ENCODE measurements around the gene IGLL1. TPM values are rescaled to one million over a fixed set of nuclear protein-coding genes. Genes with fewer than 3 reads are reported as not detected.
"Not testable (repeated sequence)": the region's sequence is repeated elsewhere in the genome, so short reads cannot be mapped to it uniquely, and the experiment has no call there.

Gene IGLL1
- total and polyA plus RNA-seq, 2 donors (not counting 3 experiments of a cell fraction or from before 2014, with no cell fraction given) = not detected

DNA sequence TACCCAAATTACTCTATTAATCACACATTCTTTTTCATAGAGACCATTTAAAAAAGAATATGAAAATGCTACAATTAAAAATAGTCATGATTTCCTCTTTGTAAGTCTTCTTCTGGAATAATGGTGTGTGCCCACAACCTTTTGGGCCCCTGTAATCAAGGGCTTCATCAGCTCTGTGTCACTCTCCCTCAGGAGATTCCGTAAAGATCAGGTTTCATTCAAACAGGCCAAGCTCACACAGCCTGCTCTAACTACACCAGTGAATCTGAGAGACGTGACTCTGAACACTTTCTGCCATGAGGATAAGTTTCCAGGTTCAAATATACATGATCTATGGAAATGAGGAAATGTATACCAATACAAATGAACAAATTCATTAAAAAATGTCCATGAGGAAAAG is 42.5 kb upstream of the IGLL1 start:
- dilution Hi-C loops (cut with MboI; ENCODE audit: extremely low pct_ligation_motif_present, low sequenced_read_pairs) = no loop called here
- FAIRE-seq = no peak
- CTCF ChIA-PET = no interaction called here

GRCh38 chr22:23621916-23622315 is 41.8 kb upstream of the IGLL1 start:
- CTCF ChIA-PET = interaction anchor here (1.0 kb wide), 1 partner anchor 228 kb away, joined by 3 read pairs; no protein-coding TSS in a partner anchor
- intact Hi-C loops (cut with micrococcal nuclease); FAIRE-seq: not testable (repeated sequence)

More for the DNA sequence above, 42.5 kb upstream of the IGLL1 start:
- no peaks in the 10 kb centered on the region for H3K4me1 ChIP-seq (ENCODE audit: control insufficient read depth, extremely low read depth, insufficient read depth, low read length)
- no peak overlapping the region for H2AFZ ChIP-seq (ENCODE audit: low read depth, low read length)
- BruUV-seq (replicated peaks) = no TSS peak
- H3K27ac ChIP-seq (ENCODE audit: insufficient read depth, low read depth, low read length) = no peak overlapping the region
- H3K9me3 ChIP-seq (replicated peaks; ENCODE audit: control insufficient read depth, insufficient read depth, low read length) = no peaks in the 10 kb centered on the region
- no peak overlapping the region for H3K4me2 ChIP-seq (ENCODE audit: insufficient read depth, low read length)
- DNase-seq (ENCODE audit: low read depth, low spot score) = no peak
- peaks cover 0 to 9% of the 10 kb centered on the region in 2 experiments for H3K27me3 ChIP-seq (ENCODE audit: control insufficient read depth in 2 of 2, insufficient read depth in 2 of 2, low read length in 2 of 2)
- no peaks in the 10 kb centered on the region for H3K36me3 ChIP-seq (ENCODE audit: control insufficient read depth in 2 of 2, extremely low read depth in 1 of 2, insufficient read depth in 2 of 2, low read length in 2 of 2)
- H3K79me2 ChIP-seq (ENCODE audit: control insufficient read depth, insufficient read depth, low read length) = no peaks in the 10 kb centered on the region
- no peak overlapping the region for H3K9ac ChIP-seq (replicated peaks; ENCODE audit: extremely low read depth, insufficient read depth, low read length)
- POLR2A ChIA-PET = no interaction called here
- no peaks in the 10 kb centered on the region for H3K9me1 ChIP-seq (replicated peaks; ENCODE audit: control insufficient read depth, extremely low read depth, insufficient read depth, low read length)
- TF ChIP-seq FOS (IDR thresholded peaks at IDR 0.05; ENCODE audit: borderline replicate concordance, insufficient read depth, low read length) = no peak
- TF ChIP-seq MYC (IDR thresholded peaks at IDR 0.05; ENCODE audit: low read depth, low read length) = no peak
- no peak for TF ChIP-seq EZH2 (IDR thresholded peaks at IDR 0.05; ENCODE audit: borderline replicate concordance, low read depth, low read length, severe bottlenecking)
- no peak for TF ChIP-seq GATA2 (IDR thresholded peaks at IDR 0.05; ENCODE audit: insufficient read depth, insufficient read length, low read depth, low read length)
- TF ChIP-seq POLR2AphosphoS5 (IDR thresholded peaks at IDR 0.05; ENCODE audit: insufficient read depth, low read depth, low read length) = no peak
- no peak for TF ChIP-seq MAX (IDR thresholded peaks at IDR 0.05; ENCODE audit: insufficient read depth, insufficient read length)
- no peak for TF ChIP-seq POLR2A (IDR thresholded peaks at IDR 0.05; ENCODE audit: low read depth, low read length)
- TF ChIP-seq JUN (IDR thresholded peaks at IDR 0.05; ENCODE audit: borderline replicate concordance, insufficient read depth, insufficient read length, low read depth) = no peak
- no peak for TF ChIP-seq CTCF (IDR thresholded peaks at IDR 0.05; ENCODE audit: extremely low read depth in 1 of 2, insufficient read depth in 1 of 2, low read depth in 1 of 2, low read length in 2 of 2)
- H4K20me1 ChIP-seq (replicated peaks; ENCODE audit: control insufficient read depth, extremely low read depth, insufficient read depth, low read length) = no peaks in the 10 kb centered on the region
- no peak overlapping the region for H3K4me3 ChIP-seq (replicated peaks in 1 of 3; ENCODE audit: insufficient read depth in 1 of 3, low read depth in 1 of 3, low read length in 3 of 3)
- intact Hi-C loops (cut with micrococcal nuclease) = no loop called here

More at GRCh38 chr22:23621916-23622315, 41.8 kb upstream of the IGLL1 start:
- DNase-seq (ENCODE audit: low read depth, low spot score); H4K20me1 ChIP-seq (replicated peaks; ENCODE audit: control insufficient read depth, extremely low read depth, insufficient read depth, low read length); H3K36me3 ChIP-seq (ENCODE audit: control insufficient read depth in 2 of 2, extremely low read depth in 1 of 2, insufficient read depth in 2 of 2, low read length in 2 of 2); H3K27me3 ChIP-seq (ENCODE audit: control insufficient read depth in 2 of 2, insufficient read depth in 2 of 2, low read length in 2 of 2); H3K9ac ChIP-seq (replicated peaks; ENCODE audit: extremely low read depth, insufficient read depth, low read length); H3K4me2 ChIP-seq (ENCODE audit: insufficient read depth, low read length); H2AFZ ChIP-seq (ENCODE audit: low read depth, low read length); dilution Hi-C loops (cut with MboI; ENCODE audit: extremely low pct_ligation_motif_present, low sequenced_read_pairs); POLR2A ChIA-PET; BruUV-seq (replicated peaks); H3K27ac ChIP-seq (ENCODE audit: insufficient read depth, low read depth, low read length); H3K4me3 ChIP-seq (replicated peaks in 1 of 3; ENCODE audit: insufficient read depth in 1 of 3, low read depth in 1 of 3, low read length in 3 of 3); H3K9me1 ChIP-seq (replicated peaks; ENCODE audit: control insufficient read depth, extremely low read depth, insufficient read depth, low read length); H3K9me3 ChIP-seq (replicated peaks; ENCODE audit: control insufficient read depth, insufficient read depth, low read length); H3K4me1 ChIP-seq (ENCODE audit: control insufficient read depth, extremely low read depth, insufficient read depth, low read length); H3K79me2 ChIP-seq (ENCODE audit: control insufficient read depth, insufficient read depth, low read length): not testable (repeated sequence)
